Stomach (tissue), 9 donors: Measurements from ENCODE around the gene PANX1. TPM values are rescaled to one million over a fixed set of nuclear protein-coding genes. Genes with fewer than 3 reads are reported as not detected.

Experiments used
- DNase-seq, 2 donors: peaks; one replicate each; pipeline versions ENCODE4 v3.0.0 to v3.0.0-alpha.2; 2013 to 2019
- H3K27ac ChIP-seq, 5 donors: fragments of 200-600 bp in 4 of 5; sonication (generic) in 4 of 5; one replicate each; pipeline ENCODE4 v1.5.1; 2013 to 2019; ENCODE audit warnings: mild to moderate bottlenecking in 1 of 5, moderate library complexity in 1 of 5
- H3K27me3 ChIP-seq, 3 donors: fragments of 200-600 bp; sonication (generic); one replicate each; pipeline ENCODE4 v1.5.1; 2017 to 2019; ENCODE audit warnings: mixed run types in 1 of 3
- H3K36me3 ChIP-seq, 4 donors: fragments of 200-600 bp; sonication (generic); 1 replicate in 3 of 4; 2 replicates in 1 of 4; pipeline ENCODE4 v1.5.1; 2016 to 2019
- H3K4me1 ChIP-seq, 4 donors: fragments of 200-600 bp; sonication (generic); one replicate each; pipeline ENCODE4 v1.5.1; 2016 to 2019
- H3K4me3 ChIP-seq, 4 donors: fragments of 200-600 bp; sonication (generic) in 3 of 4; one replicate each; pipeline ENCODE4 v1.5.1; 2016 to 2019; ENCODE audit warnings: mild to moderate bottlenecking in 1 of 4
- H3K9me3 ChIP-seq, 4 donors: fragments of 200-600 bp; sonication (generic); one replicate each; pipeline ENCODE4 v1.5.1; 2016 to 2019
- CTCF ChIP-seq, 7 experiments: fragments of 450-650 bp in 4 of 7; fragments of 200-600 bp in 3 of 7; sonication (generic) in 3 of 7; IDR thresholded peaks; one replicate each; pipeline ENCODE4 v1.5.1; 2016 to 2019; ENCODE audit warnings: antibody characterized with exemption in 7 of 7, control low read depth in 2 of 7, mild to moderate bottlenecking in 1 of 7
- EP300 ChIP-seq: sonication (generic); formaldehyde crosslinking; IDR thresholded peaks from one replicate; pipeline ENCODE4 v1.6.1; 2017; ENCODE audit warnings: antibody characterized with exemption
- POLR2A ChIP-seq, 4 donors: fragments of 450-650 bp; IDR thresholded peaks; one replicate each; pipeline ENCODE4 v1.6.1; 2016; ENCODE audit warnings: antibody characterized with exemption in 4 of 4, control low read depth in 2 of 4, mild to moderate bottlenecking in 1 of 4, moderate library complexity in 1 of 4
- POLR2AphosphoS5 ChIP-seq, 3 donors: sonication (generic); formaldehyde crosslinking; IDR thresholded peaks; one replicate each; pipeline ENCODE4 v1.6.1; 2016; ENCODE audit warnings: antibody characterized with exemption in 3 of 3
- WGBS, 5 donors: extraction: QIAGEN DNeasy Blood & Tissue Kit in 3 of 5; methylation state at CpG; one replicate each; pipeline versions ENCODE4 v1.1.5 to v1.1.7; 2013 to 2018; 5-methylcytosine and 5-hydroxymethylcytosine counted together
- intact Hi-C: fragments of 100-400 bp; cut with DNase I; formaldehyde crosslinking; loops from one replicate; pipeline ENCODE4 v1.15.1; 2023; ENCODE audit warnings: low total_unique reads
- polyA plus RNA-seq, 3 donors: library from polyadenylated mRNA; stranded (reverse); fragments of 200-250 nt; gene quantifications; one replicate each; pipeline ENCODE4 v1.2.3, GENCODE V29; 2013
- total RNA-seq, 5 donors: library from RNA; depleted of rRNA; stranded (reverse); fragments of >200 nt; gene quantifications; one replicate each; pipeline versions ENCODE4 v1.1.0 to v1.2.3, GENCODE V29; 2014 to 2016
- donor health status: healthy with polysubstance abuse.
- donor health status: Bipolar disorder and iron deficiency.
- donor health status: healthy.

Gene PANX1
- total and polyA plus RNA-seq, 8 donors: 1.2 to 41.1 (median 11.1) TPM

- intact Hi-C loops: no loop called here
- peaks cover 0 to 12% (median 3%) of the 10 kb centered on the region in 4 donors for H3K4me1 ChIP-seq
- peaks cover 0 to 5% (median 0%) of the 10 kb centered on the region in 4 donors for H3K36me3 ChIP-seq
- H3K9me3 ChIP-seq: no peaks in the 10 kb centered on the region
- H3K27me3 ChIP-seq: no peaks in the 10 kb centered on the region
- no peak overlapping the region for H3K27ac ChIP-seq
- no peak for DNase-seq
- TF ChIP-seq CTCF (IDR thresholded peaks at IDR 0.05): no peak
- TF ChIP-seq EP300: no peak
- no peak for TF ChIP-seq POLR2AphosphoS5 (IDR thresholded peaks at IDR 0.05)
- no peak for TF ChIP-seq POLR2A (IDR thresholded peaks at IDR 0.05)
- WGBS, 5 donors: 95 to 100% (median 100%) methylated on average over 1 of the region's 1 CpG
- no peak overlapping the region for H3K4me3 ChIP-seq
Observed at GRCh38 chr11:94168882-94169281, 40.2 kb downstream of the PANX1 start.

DNA sequence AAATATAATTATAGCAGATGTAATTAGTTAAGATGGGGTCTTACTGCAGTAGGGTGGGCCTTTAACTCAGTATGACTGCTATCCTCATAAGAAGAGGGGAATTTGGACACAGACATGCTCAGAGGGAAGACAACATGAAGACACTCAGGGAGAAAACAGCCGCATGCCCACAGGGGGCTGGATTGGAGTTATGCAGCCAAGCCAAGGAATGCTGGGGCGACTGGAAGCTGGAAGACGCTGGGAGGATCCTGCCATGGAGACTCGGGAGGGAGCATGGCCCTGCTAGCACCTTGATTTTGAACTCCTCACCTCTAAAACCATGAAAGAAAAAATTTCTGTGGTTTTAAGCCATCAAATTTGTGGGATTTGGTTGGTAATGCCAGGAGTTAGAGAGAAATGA lies 40.9 kb downstream of the PANX1 start:
- H3K36me3 ChIP-seq: peaks cover 0 to 5% (median 0%) of the 10 kb centered on the region in 4 donors
- TF ChIP-seq POLR2A (IDR thresholded peaks at IDR 0.05): no peak
- TF ChIP-seq CTCF (IDR thresholded peaks at IDR 0.05): no peak
- TF ChIP-seq POLR2AphosphoS5 (IDR thresholded peaks at IDR 0.05): no peak
- no peak for TF ChIP-seq EP300
- H3K9me3 ChIP-seq: no peaks in the 10 kb centered on the region
- no peak overlapping the region for H3K27ac ChIP-seq
- H3K4me3 ChIP-seq: no peak overlapping the region
- peaks cover 0 to 12% (median 6%) of the 10 kb centered on the region in 4 donors for H3K4me1 ChIP-seq
- 78 to 96% (median 94%) methylated on average over 4 of the region's 4 CpGs for WGBS, 5 donors
- intact Hi-C loops: no loop called here
- no peak for DNase-seq
- no peaks in the 10 kb centered on the region for H3K27me3 ChIP-seq

DNA sequence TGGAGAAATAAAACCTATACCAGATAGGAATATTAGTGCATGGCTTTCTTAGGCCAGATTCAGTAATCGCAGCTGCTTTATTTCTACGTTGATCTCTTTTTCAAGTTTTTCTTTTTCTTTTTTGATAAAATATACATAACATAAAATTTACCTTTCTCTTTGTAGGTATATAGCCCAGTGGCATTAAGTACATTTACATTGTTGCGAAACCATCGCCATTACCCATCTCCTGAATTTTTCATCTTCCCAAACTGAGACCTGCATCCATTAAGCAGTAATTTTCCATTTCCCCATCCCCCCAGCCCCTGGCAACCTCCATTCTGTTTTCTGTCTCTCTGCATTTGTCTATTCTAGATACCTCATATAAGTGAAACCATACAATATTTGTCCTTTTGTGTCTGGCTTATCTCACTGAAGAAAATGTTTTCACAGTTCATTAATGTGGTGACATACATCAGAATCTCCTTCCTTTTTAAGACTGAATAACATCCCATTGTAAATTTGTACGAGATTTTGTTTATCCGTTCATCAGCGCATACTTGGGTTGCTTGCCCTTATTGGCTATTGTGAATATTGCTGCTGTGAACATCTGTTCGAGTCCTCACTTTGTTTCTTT lies 41.4 kb downstream of the PANX1 start:
- DNase-seq: no peak
- TF ChIP-seq POLR2A (IDR thresholded peaks at IDR 0.05): no peak
- no peak for TF ChIP-seq CTCF (IDR thresholded peaks at IDR 0.05)
- no peak for TF ChIP-seq POLR2AphosphoS5 (IDR thresholded peaks at IDR 0.05)
- no peak for TF ChIP-seq EP300
- peaks cover 0 to 5% (median 0%) of the 10 kb centered on the region in 4 donors for H3K36me3 ChIP-seq
- H3K9me3 ChIP-seq: no peaks in the 10 kb centered on the region
- no peak overlapping the region for H3K27ac ChIP-seq
- H3K4me3 ChIP-seq: no peak overlapping the region
- peaks cover 0 to 15% (median 6%) of the 10 kb centered on the region in 4 donors for H3K4me1 ChIP-seq
- intact Hi-C loops: no loop called here
- WGBS, 5 donors: 82 to 92% (median 88%) methylated on average over 8 of the region's 8 CpGs
- no peaks in the 10 kb centered on the region for H3K27me3 ChIP-seq

- intact Hi-C loops: no loop called here
- Histone ChIP-seq H3K4me3 (no peak overlapping the region), H3K27me3 (no peaks in the 10 kb centered on the region)
Observed at GRCh38 chr11:94170953-94171352, 42.3 kb downstream of the PANX1 start.

More at GRCh38 chr11:94170953-94171352, 42.3 kb downstream of the PANX1 start:
- no peak overlapping the region for H3K27ac ChIP-seq
- no peak for DNase-seq
- H3K4me1 ChIP-seq: peaks cover 0 to 21% (median 11%) of the 10 kb centered on the region in 4 donors
- TF ChIP-seq POLR2AphosphoS5 (IDR thresholded peaks at IDR 0.05) (no peak), POLR2A (IDR thresholded peaks at IDR 0.05) (no peak), CTCF (IDR thresholded peaks at IDR 0.05) (no peak), EP300 (no peak)
- no peaks in the 10 kb centered on the region for H3K9me3 ChIP-seq
- H3K36me3 ChIP-seq: peaks cover 0 to 5% (median 0%) of the 10 kb centered on the region in 4 donors
